Uterus (tissue), 4 donors: ENCODE results near the gene RBMS3. TPM values are rescaled to one million over a fixed set of nuclear protein-coding genes. Genes with fewer than 3 reads are reported as not detected.

ENCODE experiments used
- DNase-seq, 2 donors: peaks; one replicate each; pipeline ENCODE4 v3.0.0-alpha.2; 2019 to 2020
- H3K27ac ChIP-seq, 2 donors: fragments of 200-600 bp; sonication (generic); 1 replicate in 1 of 2; 2 replicates in 1 of 2; pipeline ENCODE4 v1.5.1; 2016 to 2018
- H3K27me3 ChIP-seq, 2 donors: fragments of 200-600 bp; sonication (generic); one replicate each; pipeline ENCODE4 v1.5.1; 2018 to 2019; ENCODE audit warnings: control low read depth in 1 of 2
- H3K36me3 ChIP-seq, 2 donors: fragments of 200-600 bp; sonication (generic); one replicate each; pipeline ENCODE4 v1.5.1; 2019; ENCODE audit warnings: control low read depth in 1 of 2
- H3K4me1 ChIP-seq, 2 donors: fragments of 200-600 bp; sonication (generic); one replicate each; pipeline ENCODE4 v1.5.1; 2018 to 2019; ENCODE audit warnings: control low read depth in 1 of 2
- H3K4me3 ChIP-seq, 2 donors: fragments of 200-600 bp; sonication (generic); 1 replicate in 1 of 2; 2 replicates in 1 of 2; pipeline ENCODE4 v1.5.1; 2018 to 2019; ENCODE audit warnings: mild to moderate bottlenecking in 1 of 2
- H3K9me3 ChIP-seq, 2 donors: fragments of 200-600 bp; sonication (generic); one replicate each; pipeline ENCODE4 v1.5.1; 2019; ENCODE audit warnings: control low read depth in 1 of 2
- POLR2A ChIP-seq, 2 donors: fragments of 450-650 bp; IDR thresholded peaks; one replicate each; pipeline ENCODE4 v1.6.1; 2016; ENCODE audit warnings: antibody characterized with exemption in 2 of 2, mild to moderate bottlenecking in 1 of 2, moderate library complexity in 1 of 2
- intact Hi-C: fragments of 100-400 bp; cut with DNase I; formaldehyde crosslinking; loops from one replicate; pipeline ENCODE4 v1.15.1; 2023; ENCODE audit warnings: low total_unique reads
- total RNA-seq, 4 donors: library from RNA; depleted of rRNA in 3 of 4; stranded (reverse); fragments of >200 nt in 3 of 4; gene quantifications; one replicate each; pipeline versions ENCODE4 v1.1.0 to v1.2.4, GENCODE V29; 2014 to 2023
- TF ChIP-seq, protein P1 (sequence below), 4 experiments: fragments of 200-600 bp in 2 of 4; fragments of 450-650 bp in 2 of 4; sonication (generic) in 2 of 4; IDR thresholded peaks; one replicate each; pipeline ENCODE4 v1.5.1; 2016 to 2019; ENCODE audit warnings: antibody characterized with exemption in 4 of 4, mild to moderate bottlenecking in 2 of 4, moderate library complexity in 1 of 4
- donor health status: DM: yes; HTN: yes; CAD: no.

The RBMS3 gene
- total RNA-seq, 4 donors from 2014 or later, result 45.9 to 113 (median 75.4) TPM

DNA sequence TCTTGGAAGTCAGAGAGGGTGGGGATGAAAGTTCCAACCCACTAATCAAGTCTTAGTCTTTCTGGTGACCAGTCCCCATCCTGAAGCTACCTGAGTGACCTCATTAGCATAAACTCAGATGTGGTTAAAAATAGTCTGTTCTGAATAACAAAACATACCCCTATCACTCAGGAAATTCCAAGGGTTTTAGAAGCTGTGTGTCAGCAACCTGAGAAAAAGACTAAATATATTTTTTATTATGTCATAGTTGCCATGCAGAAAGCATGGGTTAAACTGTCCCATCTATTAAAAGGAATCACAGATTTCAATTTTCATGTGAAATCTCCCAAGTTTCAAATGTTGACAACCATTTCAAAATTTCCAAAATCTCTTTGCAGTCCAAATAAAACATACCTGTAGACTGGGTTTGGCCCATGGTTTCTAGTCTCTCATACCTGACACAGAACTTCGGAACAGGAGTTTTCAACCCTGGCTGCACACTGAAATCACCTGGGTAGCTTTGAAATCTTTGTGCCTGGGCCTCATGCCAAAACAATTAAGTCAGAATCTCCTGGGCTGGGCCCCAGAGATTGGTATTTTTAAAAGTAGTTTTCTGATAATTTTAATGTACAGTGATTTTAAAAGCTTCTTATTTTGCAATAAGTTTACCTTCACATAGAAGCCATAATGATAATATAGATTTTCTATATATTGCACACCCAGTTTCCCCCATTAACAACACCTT, 476.3 kb downstream of the RBMS3 start:
- intact Hi-C loops, result no loop called here
- H3K27me3 ChIP-seq, result no peaks in the 10 kb centered on the region
- no peak overlapping the region for H3K4me3 ChIP-seq
- no peak for DNase-seq
- no peaks in the 10 kb centered on the region for H3K36me3 ChIP-seq
- H3K4me1 ChIP-seq, result peaks cover 0 to 9% of the 10 kb centered on the region in 2 donors
- H3K27ac ChIP-seq, result peak overlapping the region; percentile 66 to 84
- no peaks in the 10 kb centered on the region for H3K9me3 ChIP-seq
- TF ChIP-seq, protein P1, sequence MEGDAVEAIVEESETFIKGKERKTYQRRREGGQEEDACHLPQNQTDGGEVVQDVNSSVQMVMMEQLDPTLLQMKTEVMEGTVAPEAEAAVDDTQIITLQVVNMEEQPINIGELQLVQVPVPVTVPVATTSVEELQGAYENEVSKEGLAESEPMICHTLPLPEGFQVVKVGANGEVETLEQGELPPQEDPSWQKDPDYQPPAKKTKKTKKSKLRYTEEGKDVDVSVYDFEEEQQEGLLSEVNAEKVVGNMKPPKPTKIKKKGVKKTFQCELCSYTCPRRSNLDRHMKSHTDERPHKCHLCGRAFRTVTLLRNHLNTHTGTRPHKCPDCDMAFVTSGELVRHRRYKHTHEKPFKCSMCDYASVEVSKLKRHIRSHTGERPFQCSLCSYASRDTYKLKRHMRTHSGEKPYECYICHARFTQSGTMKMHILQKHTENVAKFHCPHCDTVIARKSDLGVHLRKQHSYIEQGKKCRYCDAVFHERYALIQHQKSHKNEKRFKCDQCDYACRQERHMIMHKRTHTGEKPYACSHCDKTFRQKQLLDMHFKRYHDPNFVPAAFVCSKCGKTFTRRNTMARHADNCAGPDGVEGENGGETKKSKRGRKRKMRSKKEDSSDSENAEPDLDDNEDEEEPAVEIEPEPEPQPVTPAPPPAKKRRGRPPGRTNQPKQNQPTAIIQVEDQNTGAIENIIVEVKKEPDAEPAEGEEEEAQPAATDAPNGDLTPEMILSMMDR (IDR thresholded peaks at IDR 0.05), result no peak
- no peak for TF ChIP-seq POLR2A (IDR thresholded peaks at IDR 0.05)

DNA sequence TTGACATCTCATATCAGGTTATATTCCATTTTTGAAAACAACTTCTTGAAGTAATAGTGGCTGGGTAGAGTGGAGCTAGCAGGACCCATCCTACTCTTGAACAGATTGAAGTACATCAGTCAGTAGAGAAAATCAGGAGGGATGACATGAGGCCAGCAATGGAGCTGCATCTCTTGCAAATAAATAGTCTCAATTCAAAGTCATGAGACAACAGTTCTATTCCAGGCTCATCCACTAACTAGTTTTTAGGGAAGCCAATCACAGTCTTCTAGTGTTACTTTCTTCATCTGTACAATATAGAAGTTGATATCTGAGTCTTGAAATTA, 477.2 kb downstream of the RBMS3 start:
- TF ChIP-seq, protein P1 (IDR thresholded peaks at IDR 0.05), result no peak
- no peak for TF ChIP-seq POLR2A (IDR thresholded peaks at IDR 0.05)
- intact Hi-C loops, result no loop called here
- no peak for DNase-seq
- Histone ChIP-seq H3K36me3 (no peaks in the 10 kb centered on the region), H3K27me3 (no peaks in the 10 kb centered on the region), H3K4me1 (peaks cover 0 to 9% of the 10 kb centered on the region in 2 donors), H3K4me3 (no peak overlapping the region), H3K9me3 (no peaks in the 10 kb centered on the region), H3K27ac (peak overlapping the region; percentile 66 to 84)

DNA sequence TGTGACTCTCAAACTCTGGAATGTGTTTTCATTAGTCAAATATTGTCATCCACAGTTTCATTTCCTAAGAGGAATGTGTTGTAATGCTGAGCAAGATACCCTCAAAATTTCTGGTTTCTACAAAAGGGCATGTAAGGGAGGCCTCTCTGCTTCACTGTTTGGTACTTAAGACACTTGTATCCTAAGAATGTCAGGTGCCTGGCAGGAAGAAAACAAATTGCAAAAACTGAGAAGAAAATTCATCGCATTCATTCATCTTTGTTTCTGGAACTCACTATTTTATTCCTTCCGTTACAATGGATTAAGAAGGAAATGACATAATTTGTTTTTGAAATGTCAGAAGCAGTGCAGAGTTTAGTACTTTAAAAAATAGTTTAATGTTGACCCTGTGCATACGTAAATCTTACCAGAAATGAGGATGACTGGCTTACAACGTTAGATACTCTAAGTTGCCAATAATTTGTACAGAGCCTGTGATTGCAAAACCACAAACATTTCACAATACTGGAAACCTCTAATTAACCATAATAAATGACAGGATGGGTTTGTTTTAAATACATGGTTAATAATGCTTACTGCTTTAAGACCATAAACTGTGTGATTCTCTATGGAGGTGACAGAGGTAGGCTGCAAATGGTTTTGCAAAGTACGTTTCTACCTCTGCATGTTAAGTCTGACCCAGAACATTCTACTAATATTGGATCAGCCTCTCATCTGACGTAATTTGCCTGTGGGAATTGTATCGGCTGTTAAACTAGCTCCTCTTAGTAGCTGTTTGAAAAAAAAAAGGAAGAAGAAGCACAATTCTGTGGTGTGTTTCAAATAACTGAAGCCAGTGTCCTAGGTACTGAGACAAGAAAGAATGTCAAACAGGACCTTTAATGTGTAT, 477.8 kb downstream of the RBMS3 start:
- no peak for TF ChIP-seq POLR2A (IDR thresholded peaks at IDR 0.05)
- TF ChIP-seq, protein P1 (IDR thresholded peaks at IDR 0.05), result no peak
- H3K4me3 ChIP-seq, result no peak overlapping the region
- peak overlapping the region; percentile 66 to 84 for H3K27ac ChIP-seq
- DNase-seq, result peak in 1 of 2 donors; percentile 41
- no peaks in the 10 kb centered on the region for H3K27me3 ChIP-seq
- H3K4me1 ChIP-seq, result peaks cover 0 to 9% of the 10 kb centered on the region in 2 donors
- H3K36me3 ChIP-seq, result no peaks in the 10 kb centered on the region
- intact Hi-C loops, result no loop called here
- H3K9me3 ChIP-seq, result no peaks in the 10 kb centered on the region

DNA sequence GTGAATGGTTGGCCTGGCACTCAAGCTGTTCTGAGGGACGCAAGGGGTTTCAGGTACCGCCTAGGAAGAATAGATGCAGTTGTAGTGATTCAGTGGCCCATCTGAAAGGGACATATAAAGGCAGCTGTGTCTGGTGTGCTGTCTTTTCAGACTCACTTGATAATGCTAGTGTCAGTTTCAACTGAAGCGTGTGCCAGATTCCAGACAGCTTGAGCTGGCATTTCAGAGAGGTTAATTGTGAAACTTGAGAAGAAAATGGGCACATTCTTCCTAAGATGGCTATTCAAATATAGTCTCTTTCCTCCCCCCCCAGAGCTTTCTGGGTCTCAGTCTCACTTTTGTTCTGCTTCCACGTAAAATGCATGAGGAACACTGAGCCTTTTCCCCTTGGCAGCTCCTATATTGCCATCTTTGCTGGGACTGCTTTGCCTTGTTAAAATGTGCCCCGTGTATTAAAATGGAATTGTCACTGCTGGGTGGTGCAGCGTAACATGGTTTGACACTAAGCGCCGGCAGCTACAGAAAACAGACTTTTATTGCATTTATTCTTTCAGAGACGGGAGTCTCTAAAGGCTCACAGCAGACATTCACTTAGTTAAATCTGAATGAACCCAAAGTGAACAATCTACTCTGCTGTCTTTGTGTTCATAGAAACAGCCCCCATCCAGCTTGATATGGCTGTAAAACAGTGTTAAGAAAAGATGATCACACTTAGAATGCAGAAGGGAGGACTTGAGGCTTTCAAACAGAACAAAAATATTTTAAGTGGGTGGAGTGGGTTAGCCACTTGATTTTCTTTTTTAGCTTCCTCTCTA, 478.7 kb downstream of the RBMS3 start:
- H3K4me3 ChIP-seq, result no peak overlapping the region
- H3K4me1 ChIP-seq, result peaks cover 0 to 9% of the 10 kb centered on the region in 2 donors

DNA sequence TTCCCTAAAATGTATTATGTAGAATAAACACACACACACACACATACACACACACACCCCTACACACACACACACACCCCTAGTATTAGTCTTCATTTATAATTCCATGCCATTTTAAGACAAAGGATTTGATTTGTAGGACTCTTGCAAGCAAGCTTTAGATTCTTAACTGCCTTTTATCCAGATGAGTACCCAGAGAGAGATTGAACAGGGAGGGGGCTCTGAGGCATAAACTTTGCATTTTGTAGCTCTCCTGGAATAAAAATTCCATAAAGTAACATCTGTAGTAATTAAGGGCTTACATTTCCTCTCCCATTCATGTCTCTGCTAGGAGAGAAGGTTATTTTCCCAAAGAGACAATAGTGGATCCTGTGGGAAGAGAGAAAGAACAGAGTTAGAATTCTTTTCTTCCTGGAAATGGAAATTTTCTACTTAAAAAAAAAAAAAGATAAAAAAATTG, 479.4 kb downstream of the RBMS3 start:
- intact Hi-C loops, result no loop called here
- TF ChIP-seq, protein P1 (IDR thresholded peaks at IDR 0.05), result no peak
- no peak for TF ChIP-seq POLR2A (IDR thresholded peaks at IDR 0.05)
- DNase-seq, result no peak
- no peaks in the 10 kb centered on the region for H3K36me3 ChIP-seq
- peaks cover 0 to 9% of the 10 kb centered on the region in 2 donors for H3K4me1 ChIP-seq
- peak overlapping the region in 1 of 2 donors; percentile 84 for H3K27ac ChIP-seq
- no peaks in the 10 kb centered on the region for H3K9me3 ChIP-seq
- H3K4me3 ChIP-seq, result no peak overlapping the region
- H3K27me3 ChIP-seq, result no peaks in the 10 kb centered on the region

More for the DNA sequence above, 478.7 kb downstream of the RBMS3 start:
- intact Hi-C loops, result no loop called here
- DNase-seq, result no peak
- Histone ChIP-seq H3K27me3 (no peaks in the 10 kb centered on the region), H3K36me3 (no peaks in the 10 kb centered on the region), H3K9me3 (no peaks in the 10 kb centered on the region), H3K27ac (peak overlapping the region; percentile 64 to 84)
- no peak for TF ChIP-seq POLR2A (IDR thresholded peaks at IDR 0.05)
